ENCODE measurements around the gene DGLUCY. TPM values are rescaled to one million over a fixed set of nuclear protein-coding genes. Genes with fewer than 3 reads are reported as not detected.

DGLUCY gene
- total and polyA plus RNA-seq, 2 experiments from 2014 or later: 44.8 to 51.3 TPM

DNA sequence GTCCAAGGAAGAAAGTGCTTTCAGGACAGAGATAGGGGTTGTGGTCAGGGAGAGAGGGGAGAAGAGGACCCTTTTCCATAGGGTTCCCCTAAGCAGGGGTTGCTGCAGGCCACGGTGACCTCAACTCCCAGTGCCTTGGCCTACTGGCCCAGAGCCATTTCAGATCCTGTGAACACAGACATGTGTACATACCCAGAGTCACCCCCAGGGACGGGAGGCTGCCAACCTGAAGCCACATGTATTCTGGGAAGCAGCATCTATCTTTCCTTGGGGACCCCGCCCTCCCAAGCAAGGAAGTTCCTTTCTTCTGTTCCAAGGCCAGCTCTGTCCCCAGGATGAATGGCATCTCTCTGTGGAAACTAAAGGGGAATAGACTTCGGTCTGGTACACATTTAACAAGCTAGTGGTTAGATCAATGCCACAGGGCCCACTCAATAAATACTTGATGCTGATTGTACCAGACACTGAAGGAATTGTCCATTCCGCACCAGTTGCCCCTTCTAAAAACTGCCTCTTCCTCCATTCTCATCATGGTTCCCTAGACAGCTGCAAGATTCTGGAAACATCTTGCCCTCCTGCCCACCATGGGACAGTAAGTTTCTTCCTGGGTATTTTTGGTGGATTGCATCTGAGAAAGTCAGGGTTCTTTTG is 25.2 kb upstream of the DGLUCY start:
- H3K36me3 ChIP-seq (replicated peaks; ENCODE audit: insufficient read depth, low read depth): no peaks in the 10 kb centered on the region
- H4K20me1 ChIP-seq (ENCODE audit: insufficient read depth, poor library complexity, severe bottlenecking): no peaks in the 10 kb centered on the region
- H3K9me3 ChIP-seq (ENCODE audit: low read depth): no peaks in the 10 kb centered on the region
- no peak overlapping the region for H3K27ac ChIP-seq
- H3K79me2 ChIP-seq: no peaks in the 10 kb centered on the region
- no peak overlapping the region for H2AFZ ChIP-seq
- no peaks in the 10 kb centered on the region for H3K4me1 ChIP-seq (ENCODE audit: insufficient read depth)
- WGBS (ENCODE audit: low lambda C conversion rate, missing lambda C conversion rate): 86% methylated on average over 5 of the region's 5 CpGs
- no peaks in the 10 kb centered on the region for H3K27me3 ChIP-seq
- H3K4me2 ChIP-seq: no peak overlapping the region
- H3K9me2 ChIP-seq (replicated peaks; ENCODE audit: insufficient read depth): no peaks in the 10 kb centered on the region
- no peak for TF ChIP-seq EZH2 (IDR thresholded peaks at IDR 0.05; ENCODE audit: borderline replicate concordance)
- no peak for TF ChIP-seq EZH2phosphoT487 (IDR thresholded peaks at IDR 0.05; ENCODE audit: low read depth, severe bottlenecking, unreplicated experiment)
- TF ChIP-seq, protein P1, sequence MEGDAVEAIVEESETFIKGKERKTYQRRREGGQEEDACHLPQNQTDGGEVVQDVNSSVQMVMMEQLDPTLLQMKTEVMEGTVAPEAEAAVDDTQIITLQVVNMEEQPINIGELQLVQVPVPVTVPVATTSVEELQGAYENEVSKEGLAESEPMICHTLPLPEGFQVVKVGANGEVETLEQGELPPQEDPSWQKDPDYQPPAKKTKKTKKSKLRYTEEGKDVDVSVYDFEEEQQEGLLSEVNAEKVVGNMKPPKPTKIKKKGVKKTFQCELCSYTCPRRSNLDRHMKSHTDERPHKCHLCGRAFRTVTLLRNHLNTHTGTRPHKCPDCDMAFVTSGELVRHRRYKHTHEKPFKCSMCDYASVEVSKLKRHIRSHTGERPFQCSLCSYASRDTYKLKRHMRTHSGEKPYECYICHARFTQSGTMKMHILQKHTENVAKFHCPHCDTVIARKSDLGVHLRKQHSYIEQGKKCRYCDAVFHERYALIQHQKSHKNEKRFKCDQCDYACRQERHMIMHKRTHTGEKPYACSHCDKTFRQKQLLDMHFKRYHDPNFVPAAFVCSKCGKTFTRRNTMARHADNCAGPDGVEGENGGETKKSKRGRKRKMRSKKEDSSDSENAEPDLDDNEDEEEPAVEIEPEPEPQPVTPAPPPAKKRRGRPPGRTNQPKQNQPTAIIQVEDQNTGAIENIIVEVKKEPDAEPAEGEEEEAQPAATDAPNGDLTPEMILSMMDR (IDR thresholded peaks at IDR 0.05; ENCODE audit: poor library complexity): no peak
- H3K4me3 ChIP-seq: no peak overlapping the region
- DNase-seq (ENCODE audit: low spot score): no peak

DNA sequence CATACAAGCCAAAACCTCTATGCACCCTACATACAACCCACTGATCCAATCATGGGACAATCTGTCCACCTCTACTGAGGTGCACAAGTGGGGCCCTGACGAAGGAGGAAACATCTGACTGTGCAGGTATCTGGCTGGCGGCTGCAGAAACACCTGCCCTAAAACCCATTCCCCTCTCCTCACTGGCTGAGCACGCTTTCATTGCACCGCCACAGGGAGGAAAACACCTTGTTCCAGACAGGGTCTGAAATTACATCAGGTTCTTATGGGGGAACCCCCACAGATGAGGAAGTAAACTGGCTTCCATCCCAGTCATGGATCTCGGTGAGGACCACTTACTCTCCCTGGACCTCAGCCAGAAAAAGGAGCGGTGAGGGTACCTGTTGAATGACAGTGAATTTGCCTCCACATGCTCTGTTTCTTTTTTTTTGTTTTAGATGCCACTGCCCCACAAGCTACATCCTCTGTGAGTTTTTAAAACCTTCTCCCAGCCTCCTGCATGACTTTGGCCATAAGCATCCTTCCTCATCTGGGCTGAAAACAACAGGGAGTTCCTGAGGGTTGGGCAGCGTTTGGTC is 23.8 kb upstream of the DGLUCY start:
- Histone ChIP-seq H3K27ac (no peak overlapping the region), H3K9me2 (replicated peaks; ENCODE audit: insufficient read depth) (no peaks in the 10 kb centered on the region), H3K27me3 (no peaks in the 10 kb centered on the region), H3K79me2 (no peaks in the 10 kb centered on the region), H3K4me2 (no peak overlapping the region), H4K20me1 (ENCODE audit: insufficient read depth, poor library complexity, severe bottlenecking) (no peaks in the 10 kb centered on the region), H3K4me1 (ENCODE audit: insufficient read depth) (no peaks in the 10 kb centered on the region), H2AFZ (no peak overlapping the region), H3K9me3 (ENCODE audit: low read depth) (no peaks in the 10 kb centered on the region), H3K36me3 (replicated peaks; ENCODE audit: insufficient read depth, low read depth) (no peaks in the 10 kb centered on the region), H3K4me3 (no peak overlapping the region)
- WGBS (ENCODE audit: low lambda C conversion rate, missing lambda C conversion rate): 87% methylated on average over 7 of the region's 7 CpGs
- TF ChIP-seq, protein P1 (IDR thresholded peaks at IDR 0.05; ENCODE audit: poor library complexity): no peak
- TF ChIP-seq EZH2 (IDR thresholded peaks at IDR 0.05; ENCODE audit: borderline replicate concordance) (no peak), EZH2phosphoT487 (IDR thresholded peaks at IDR 0.05; ENCODE audit: low read depth, severe bottlenecking, unreplicated experiment) (no peak)
- DNase-seq (ENCODE audit: low spot score): no peak

DNA sequence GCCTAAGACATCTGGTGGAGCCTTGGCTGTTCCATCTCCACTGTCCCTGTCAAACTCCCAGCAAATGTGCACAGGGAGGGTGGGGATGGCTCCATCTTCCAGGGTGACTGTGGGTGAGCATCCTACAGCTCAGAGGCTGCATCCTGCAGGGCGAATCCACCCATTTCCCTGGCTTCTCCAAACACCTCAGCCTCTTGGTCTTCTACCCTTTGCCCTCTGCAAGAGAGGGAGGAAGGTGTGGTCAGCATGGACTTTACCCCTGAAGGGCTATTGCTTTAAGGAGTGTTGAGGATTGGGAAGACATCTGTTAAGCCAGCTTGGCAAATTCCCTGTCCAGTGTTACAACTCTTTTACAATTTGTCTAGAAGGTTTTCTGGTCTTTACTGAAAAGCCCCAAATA is 23.1 kb upstream of the DGLUCY start:
- H3K9me2 ChIP-seq (replicated peaks; ENCODE audit: insufficient read depth): no peaks in the 10 kb centered on the region
- no peak overlapping the region for H2AFZ ChIP-seq
- DNase-seq (ENCODE audit: low spot score): no peak
- peak overlapping the region; percentile 57 for H3K27ac ChIP-seq
- no peak overlapping the region for H3K4me2 ChIP-seq
- TF ChIP-seq EZH2phosphoT487 (IDR thresholded peaks at IDR 0.05; ENCODE audit: low read depth, severe bottlenecking, unreplicated experiment): no peak
- TF ChIP-seq EZH2 (IDR thresholded peaks at IDR 0.05; ENCODE audit: borderline replicate concordance): no peak
- TF ChIP-seq, protein P1 (IDR thresholded peaks at IDR 0.05; ENCODE audit: poor library complexity): no peak
- no peaks in the 10 kb centered on the region for H3K36me3 ChIP-seq (replicated peaks; ENCODE audit: insufficient read depth, low read depth)
- 83% methylated on average over 1 of the region's 1 CpG for WGBS (ENCODE audit: low lambda C conversion rate, missing lambda C conversion rate)
- no peak overlapping the region for H3K4me3 ChIP-seq
- no peaks in the 10 kb centered on the region for H3K79me2 ChIP-seq
- H3K4me1 ChIP-seq (ENCODE audit: insufficient read depth): no peaks in the 10 kb centered on the region
- no peaks in the 10 kb centered on the region for H3K9me3 ChIP-seq (ENCODE audit: low read depth)
- no peaks in the 10 kb centered on the region for H4K20me1 ChIP-seq (ENCODE audit: insufficient read depth, poor library complexity, severe bottlenecking)
- H3K27me3 ChIP-seq: no peaks in the 10 kb centered on the region
